OCI-LY3 (cell line): Measurements from ENCODE around the gene NUP62.

Experiments used
- EZH2phosphoT487 ChIP-seq: fragments of 200-600 bp; shearing (Covaris generic); IDR thresholded peaks from 2 replicates; pipeline ENCODE4 v1.6.1; 2018; ENCODE audit warnings: antibody characterized with exemption, mixed run types, low read depth
- TF ChIP-seq, protein P1 (sequence below): fragments of 200-600, 300-600 bp; sonication (generic); IDR thresholded peaks from 2 replicates; pipeline ENCODE4 v1.5.1; 2014; ENCODE audit warnings: antibody characterized with exemption, low read length, low read depth

DNA sequence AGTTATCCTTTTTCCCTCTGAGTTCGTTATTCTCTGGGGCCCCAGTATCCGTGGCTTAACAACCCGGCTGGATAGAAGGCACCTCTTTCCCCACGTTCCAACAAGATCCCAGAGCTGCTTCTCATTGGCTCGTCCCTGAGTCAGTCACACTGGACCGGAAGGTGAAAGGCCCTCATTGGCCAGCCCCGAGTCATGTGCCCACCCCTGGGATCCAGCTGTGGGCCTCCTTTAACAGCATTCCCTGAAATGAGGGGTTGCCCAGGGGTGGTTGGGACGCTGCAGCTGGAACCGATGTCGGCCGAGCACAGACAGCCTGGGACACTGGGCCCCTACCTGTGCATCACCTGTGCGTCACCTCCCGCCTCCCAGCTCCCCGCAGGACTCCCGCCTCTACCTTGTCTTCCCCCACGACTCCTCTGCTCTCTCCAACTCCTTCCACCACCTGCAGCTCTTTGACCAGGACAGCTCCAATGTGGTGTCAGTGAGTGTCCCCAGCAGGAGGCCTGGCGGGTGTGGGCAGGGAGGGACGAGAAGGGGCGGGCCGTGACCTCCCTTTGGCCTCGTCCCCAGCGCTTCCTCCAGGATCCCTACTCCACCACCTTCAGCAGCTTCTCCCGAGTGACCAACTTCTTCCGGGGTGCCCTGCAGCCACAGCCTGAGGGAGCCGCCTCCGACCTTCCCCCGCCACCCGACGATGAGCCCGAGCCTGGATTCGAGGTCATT, 47.5 kb downstream of the NUP62 start:
- TF ChIP-seq, protein P1, sequence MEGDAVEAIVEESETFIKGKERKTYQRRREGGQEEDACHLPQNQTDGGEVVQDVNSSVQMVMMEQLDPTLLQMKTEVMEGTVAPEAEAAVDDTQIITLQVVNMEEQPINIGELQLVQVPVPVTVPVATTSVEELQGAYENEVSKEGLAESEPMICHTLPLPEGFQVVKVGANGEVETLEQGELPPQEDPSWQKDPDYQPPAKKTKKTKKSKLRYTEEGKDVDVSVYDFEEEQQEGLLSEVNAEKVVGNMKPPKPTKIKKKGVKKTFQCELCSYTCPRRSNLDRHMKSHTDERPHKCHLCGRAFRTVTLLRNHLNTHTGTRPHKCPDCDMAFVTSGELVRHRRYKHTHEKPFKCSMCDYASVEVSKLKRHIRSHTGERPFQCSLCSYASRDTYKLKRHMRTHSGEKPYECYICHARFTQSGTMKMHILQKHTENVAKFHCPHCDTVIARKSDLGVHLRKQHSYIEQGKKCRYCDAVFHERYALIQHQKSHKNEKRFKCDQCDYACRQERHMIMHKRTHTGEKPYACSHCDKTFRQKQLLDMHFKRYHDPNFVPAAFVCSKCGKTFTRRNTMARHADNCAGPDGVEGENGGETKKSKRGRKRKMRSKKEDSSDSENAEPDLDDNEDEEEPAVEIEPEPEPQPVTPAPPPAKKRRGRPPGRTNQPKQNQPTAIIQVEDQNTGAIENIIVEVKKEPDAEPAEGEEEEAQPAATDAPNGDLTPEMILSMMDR = no peak
- no peak for TF ChIP-seq EZH2phosphoT487
